Epithelial cell of proximal tubule (primary cell): ENCODE data around the gene GPR107. TPM values are rescaled to one million over a fixed set of nuclear protein-coding genes. Genes with fewer than 3 reads are reported as not detected.

Source experiments
- DNase-seq: peaks from one replicate; pipeline ENCODE4 v3.0.0-alpha.2; 2011; ENCODE audit warnings: low read depth
- H3K4me3 ChIP-seq: 2 replicates; pipeline ENCODE4 v1.5.1; 2011; ENCODE audit warnings: low read depth, mild to moderate bottlenecking, low read length
- total RNA-seq: library from RNA; depleted of rRNA; stranded (reverse); fragments of >200 nt; gene quantifications from 2 replicates; pipeline ENCODE4 v1.2.3, GENCODE V29; 2015
- TF ChIP-seq, protein P1 (sequence below): conservative IDR thresholded peaks from 2 replicates; pipeline ENCODE4 v1.5.1; 2012; ENCODE audit warnings: low read depth, mild to moderate bottlenecking, low read length

The GPR107 gene
- total RNA-seq, 1 donor from 2014 or later: 13.5 TPM

DNA sequence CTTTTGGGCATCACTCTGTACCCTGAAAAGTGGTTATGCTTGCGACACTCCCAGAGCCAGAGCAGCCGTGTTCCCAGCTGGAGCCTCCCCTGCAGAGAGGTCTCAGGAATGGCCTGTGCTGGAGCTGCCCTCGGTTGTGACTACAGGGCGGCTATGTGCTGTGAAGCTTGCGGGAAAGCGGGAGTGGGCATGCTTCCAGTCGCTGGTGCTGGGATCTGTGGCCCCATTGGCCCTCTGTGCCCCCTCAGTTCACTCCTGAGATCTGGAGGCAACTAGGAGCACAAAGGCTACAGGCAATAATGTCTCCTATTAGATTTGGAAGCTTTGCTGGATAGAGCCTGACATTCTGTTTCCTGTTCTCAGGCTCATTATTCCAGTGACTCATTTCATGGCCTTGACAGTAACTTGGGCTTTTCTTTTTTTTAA, 56.9 kb downstream of the GPR107 start:
- H3K4me3 ChIP-seq: no peak overlapping the region
- DNase-seq: no peak
- TF ChIP-seq, protein P1, sequence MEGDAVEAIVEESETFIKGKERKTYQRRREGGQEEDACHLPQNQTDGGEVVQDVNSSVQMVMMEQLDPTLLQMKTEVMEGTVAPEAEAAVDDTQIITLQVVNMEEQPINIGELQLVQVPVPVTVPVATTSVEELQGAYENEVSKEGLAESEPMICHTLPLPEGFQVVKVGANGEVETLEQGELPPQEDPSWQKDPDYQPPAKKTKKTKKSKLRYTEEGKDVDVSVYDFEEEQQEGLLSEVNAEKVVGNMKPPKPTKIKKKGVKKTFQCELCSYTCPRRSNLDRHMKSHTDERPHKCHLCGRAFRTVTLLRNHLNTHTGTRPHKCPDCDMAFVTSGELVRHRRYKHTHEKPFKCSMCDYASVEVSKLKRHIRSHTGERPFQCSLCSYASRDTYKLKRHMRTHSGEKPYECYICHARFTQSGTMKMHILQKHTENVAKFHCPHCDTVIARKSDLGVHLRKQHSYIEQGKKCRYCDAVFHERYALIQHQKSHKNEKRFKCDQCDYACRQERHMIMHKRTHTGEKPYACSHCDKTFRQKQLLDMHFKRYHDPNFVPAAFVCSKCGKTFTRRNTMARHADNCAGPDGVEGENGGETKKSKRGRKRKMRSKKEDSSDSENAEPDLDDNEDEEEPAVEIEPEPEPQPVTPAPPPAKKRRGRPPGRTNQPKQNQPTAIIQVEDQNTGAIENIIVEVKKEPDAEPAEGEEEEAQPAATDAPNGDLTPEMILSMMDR: no peak

DNA sequence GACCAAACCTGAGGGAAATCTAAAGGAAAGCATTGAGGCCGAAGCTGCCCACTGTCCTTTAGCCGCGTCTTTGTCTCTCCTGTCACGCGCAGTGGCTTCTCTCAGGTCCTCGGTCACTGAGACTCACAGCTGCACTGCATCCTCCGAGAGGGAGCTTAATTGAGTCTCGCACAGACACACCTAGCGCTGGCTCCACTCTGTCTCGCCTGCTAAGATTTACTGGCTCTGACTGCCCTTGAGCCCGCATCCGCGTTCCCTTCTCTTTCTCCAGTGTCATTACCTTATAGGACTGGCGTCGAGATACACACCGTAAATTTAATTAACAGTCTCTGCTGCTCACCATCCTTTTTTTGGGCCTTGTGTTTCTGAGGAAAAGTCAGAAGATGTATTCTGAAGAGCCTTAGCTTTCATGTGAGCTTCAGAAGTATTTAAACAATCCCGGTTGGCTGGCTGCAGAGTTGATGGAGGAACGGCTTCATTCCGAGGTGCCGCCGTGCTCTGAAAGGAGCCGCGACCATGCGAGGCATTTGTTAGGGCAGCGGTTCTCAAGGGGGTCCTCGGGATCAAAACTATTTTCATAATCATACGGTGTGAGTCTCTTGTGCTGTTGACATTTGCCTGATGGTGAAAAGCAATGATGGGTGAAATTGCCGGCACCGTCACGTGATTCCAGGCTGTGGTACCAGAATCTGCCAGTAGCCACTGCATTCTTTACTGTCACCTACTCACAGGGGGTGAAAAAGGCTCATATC, 58.3 kb downstream of the GPR107 start:
- no peak overlapping the region for H3K4me3 ChIP-seq
- no peak for DNase-seq
- TF ChIP-seq, protein P1: no peak

DNA sequence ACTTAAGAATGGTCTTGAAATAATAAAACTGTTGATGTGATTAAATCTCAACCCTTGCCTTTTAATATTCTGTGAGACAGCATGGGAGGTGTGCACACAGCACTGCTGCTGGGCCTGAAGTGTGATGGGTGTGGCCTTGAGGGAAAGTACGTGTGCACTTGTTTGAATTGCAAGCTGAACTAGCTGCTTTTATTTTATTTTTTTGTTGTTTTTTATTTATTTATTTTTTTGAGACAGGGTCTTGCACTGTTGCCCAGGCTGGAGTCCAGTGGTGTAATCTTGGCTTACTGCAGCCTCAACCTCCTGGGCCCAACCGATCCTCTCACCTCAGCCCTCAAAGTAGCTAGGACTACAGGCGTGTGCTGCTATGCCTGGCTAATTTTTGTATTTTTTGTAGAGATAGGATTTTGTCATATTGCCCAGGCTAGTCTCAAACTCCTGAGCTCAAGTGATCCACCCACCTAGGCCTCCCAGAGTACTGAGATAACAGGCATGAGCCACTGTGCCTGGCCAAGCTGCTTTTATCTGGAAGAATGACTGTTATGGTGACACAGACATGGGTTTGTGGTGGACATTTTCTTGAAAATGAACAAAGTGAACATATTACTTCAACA, 58.9 kb downstream of the GPR107 start:
- DNase-seq: no peak
- H3K4me3 ChIP-seq: no peak overlapping the region
- TF ChIP-seq, protein P1: no peak

DNA sequence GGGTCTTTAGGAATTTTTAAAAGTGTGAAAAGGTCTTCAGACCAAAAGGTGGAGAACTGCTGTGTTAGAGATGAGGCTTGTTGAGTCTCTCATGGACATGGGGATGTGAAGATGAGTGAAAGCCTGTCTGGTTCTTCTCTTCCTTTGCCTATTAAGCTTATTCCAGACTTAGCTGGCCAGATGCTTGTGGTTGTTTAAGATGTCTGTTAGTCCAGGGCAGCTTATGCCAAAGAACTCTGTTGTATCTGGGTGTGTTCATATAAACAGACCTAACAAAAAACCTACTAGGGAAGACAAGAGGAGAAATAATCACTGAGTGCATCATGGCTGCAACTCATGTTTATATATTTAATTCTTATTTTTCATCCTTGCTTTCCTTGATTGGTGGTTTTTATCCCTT, 61.0 kb downstream of the GPR107 start:
- no peak for DNase-seq
- TF ChIP-seq, protein P1: no peak
- H3K4me3 ChIP-seq: no peak overlapping the region

DNA sequence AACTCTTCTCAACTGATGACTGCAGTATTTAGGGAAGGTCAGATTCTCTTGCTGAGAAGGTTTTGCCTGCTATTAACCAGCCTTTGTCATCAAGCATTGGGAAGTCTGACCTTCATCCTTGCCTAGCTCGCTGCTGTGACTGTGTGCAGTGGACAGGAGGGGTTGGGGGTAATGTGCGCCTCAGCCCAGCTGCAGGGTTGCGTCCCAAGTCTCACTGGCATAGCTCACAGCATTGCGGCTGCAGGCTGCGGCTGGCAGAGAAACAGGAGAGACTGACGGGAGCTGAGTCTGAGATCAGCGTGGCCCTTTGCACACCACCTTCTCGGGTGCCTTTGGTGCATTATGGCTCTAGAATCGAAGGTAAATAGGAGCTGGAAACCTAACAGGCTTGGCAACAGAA, 62.6 kb downstream of the GPR107 start:
- TF ChIP-seq, protein P1: no peak
- no peak for DNase-seq

DNA sequence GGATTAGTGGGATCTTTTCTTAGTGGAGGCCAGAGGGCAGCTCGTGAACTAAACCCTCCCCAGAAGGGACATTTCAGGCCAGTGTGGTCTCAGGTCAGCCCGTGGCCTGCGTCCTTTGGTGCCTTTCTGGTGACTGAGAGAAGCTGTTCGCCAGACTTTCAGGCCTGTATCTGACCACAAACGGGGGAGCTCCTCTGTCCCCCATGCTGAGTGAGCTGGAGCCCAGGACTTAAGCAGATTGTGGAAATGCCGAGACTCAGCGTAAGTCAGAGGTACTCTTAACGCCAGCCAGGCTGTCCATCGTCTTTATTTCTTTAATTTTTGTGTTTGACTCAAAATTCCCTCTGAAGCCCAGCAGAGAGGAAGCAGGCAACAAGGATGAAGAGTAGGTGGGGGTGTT, 63.7 kb downstream of the GPR107 start:
- TF ChIP-seq, protein P1: no peak
- no peak for DNase-seq
- no peak overlapping the region for H3K4me3 ChIP-seq

More for the DNA sequence above, 62.6 kb downstream of the GPR107 start:
- no peak overlapping the region for H3K4me3 ChIP-seq
